ENCODE results near the gene TRIM72. TPM values are rescaled to one million over a fixed set of nuclear protein-coding genes. Genes with fewer than 3 reads are reported as not detected.
A peak's percentile ranks its signal among the peaks of the same experiment; 100 is the strongest.

Gene TRIM72
- total and polyA plus RNA-seq, 7 donors: under 0.01 to 0.27 (median under 0.01) TPM; not detected in 1

DNA sequence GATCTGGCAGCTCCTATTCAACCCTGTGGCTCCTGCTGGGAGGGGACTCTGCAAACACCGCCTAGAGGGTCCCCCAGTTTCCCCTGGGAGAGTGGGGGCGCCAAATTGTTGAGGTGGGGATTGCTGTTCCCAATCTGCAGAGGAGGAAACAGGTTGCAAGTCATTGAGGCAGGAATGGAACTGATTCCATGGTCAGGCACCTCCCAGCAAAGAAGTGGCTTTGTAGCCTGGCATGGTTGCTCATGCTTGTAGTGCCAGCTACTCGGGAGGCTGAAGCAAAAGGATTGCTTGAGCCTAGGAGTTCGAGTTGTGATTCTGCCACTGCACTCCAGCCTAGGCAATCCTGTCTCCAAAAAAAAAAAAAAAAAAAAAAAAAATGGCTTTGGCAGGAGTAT lies 3.2 kb downstream of the TRIM72 start:
- WGBS, 2 donors: 18 to 36% methylated on average over 4 of the region's 4 CpGs
- H3K4me3 ChIP-seq: peak overlapping the region in 1 of 4 donors; percentile 14
- intact Hi-C loops (cut with DNase I): no loop called here
- no peak for TF ChIP-seq POLR2A (IDR thresholded peaks at IDR 0.05)
- TF ChIP-seq POLR2AphosphoS5 (IDR thresholded peaks at IDR 0.05): no peak
- TF ChIP-seq EP300 (IDR thresholded peaks at IDR 0.05): no peak
- TF ChIP-seq, protein P1, sequence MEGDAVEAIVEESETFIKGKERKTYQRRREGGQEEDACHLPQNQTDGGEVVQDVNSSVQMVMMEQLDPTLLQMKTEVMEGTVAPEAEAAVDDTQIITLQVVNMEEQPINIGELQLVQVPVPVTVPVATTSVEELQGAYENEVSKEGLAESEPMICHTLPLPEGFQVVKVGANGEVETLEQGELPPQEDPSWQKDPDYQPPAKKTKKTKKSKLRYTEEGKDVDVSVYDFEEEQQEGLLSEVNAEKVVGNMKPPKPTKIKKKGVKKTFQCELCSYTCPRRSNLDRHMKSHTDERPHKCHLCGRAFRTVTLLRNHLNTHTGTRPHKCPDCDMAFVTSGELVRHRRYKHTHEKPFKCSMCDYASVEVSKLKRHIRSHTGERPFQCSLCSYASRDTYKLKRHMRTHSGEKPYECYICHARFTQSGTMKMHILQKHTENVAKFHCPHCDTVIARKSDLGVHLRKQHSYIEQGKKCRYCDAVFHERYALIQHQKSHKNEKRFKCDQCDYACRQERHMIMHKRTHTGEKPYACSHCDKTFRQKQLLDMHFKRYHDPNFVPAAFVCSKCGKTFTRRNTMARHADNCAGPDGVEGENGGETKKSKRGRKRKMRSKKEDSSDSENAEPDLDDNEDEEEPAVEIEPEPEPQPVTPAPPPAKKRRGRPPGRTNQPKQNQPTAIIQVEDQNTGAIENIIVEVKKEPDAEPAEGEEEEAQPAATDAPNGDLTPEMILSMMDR (IDR thresholded peaks at IDR 0.05): no peak
- H3K4me1 ChIP-seq: peaks cover 0 to 29% (median 27%) of the 10 kb centered on the region in 4 donors
- H3K9me3 ChIP-seq: no peaks in the 10 kb centered on the region
- no peak overlapping the region for H3K27ac ChIP-seq
- peaks cover 31 to 72% (median 56%) of the 10 kb centered on the region in 3 donors for H3K27me3 ChIP-seq
- H3K36me3 ChIP-seq: no peaks in the 10 kb centered on the region
- no peak for DNase-seq

DNA sequence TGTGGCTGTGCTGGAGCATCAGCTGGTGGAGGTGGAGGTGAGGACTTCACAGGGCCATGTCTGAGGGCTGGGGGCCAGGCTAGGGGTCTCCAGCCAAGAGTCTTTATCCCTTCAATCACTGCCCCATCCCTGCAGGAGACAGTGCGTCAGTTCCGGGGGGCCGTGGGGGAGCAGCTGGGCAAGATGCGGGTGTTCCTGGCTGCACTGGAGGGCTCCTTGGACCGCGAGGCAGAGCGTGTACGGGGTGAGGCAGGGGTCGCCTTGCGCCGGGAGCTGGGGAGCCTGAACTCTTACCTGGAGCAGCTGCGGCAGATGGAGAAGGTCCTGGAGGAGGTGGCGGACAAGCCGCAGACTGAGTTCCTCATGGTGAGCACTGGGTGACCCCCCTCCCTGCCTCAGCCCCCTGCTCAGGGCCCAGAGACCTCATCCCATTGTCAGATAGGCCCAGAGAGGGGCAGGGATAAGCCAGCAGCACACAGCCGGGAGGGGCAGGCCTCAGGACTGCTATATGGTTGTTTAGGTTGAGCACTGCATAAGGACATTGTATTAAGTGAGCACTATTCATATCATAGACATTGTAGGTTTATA lies 5.3 kb downstream of the TRIM72 start:
- Histone ChIP-seq H3K9me3 (no peaks in the 10 kb centered on the region), H3K4me1 (peaks cover 0 to 29% (median 27%) of the 10 kb centered on the region in 4 donors), H3K36me3 (no peaks in the 10 kb centered on the region), H3K27ac (no peak overlapping the region), H3K27me3 (peaks cover 31 to 66% (median 52%) of the 10 kb centered on the region in 3 donors), H3K4me3 (no peak overlapping the region)
- intact Hi-C loops (cut with DNase I): no loop called here
- DNase-seq: no peak
- WGBS, 2 donors: 91% methylated on average over 15 of the region's 15 CpGs
- no peak for TF ChIP-seq POLR2AphosphoS5 (IDR thresholded peaks at IDR 0.05)
- TF ChIP-seq POLR2A (IDR thresholded peaks at IDR 0.05): no peak
- TF ChIP-seq, protein P1 (IDR thresholded peaks at IDR 0.05): no peak
- no peak for TF ChIP-seq EP300 (IDR thresholded peaks at IDR 0.05)

DNA sequence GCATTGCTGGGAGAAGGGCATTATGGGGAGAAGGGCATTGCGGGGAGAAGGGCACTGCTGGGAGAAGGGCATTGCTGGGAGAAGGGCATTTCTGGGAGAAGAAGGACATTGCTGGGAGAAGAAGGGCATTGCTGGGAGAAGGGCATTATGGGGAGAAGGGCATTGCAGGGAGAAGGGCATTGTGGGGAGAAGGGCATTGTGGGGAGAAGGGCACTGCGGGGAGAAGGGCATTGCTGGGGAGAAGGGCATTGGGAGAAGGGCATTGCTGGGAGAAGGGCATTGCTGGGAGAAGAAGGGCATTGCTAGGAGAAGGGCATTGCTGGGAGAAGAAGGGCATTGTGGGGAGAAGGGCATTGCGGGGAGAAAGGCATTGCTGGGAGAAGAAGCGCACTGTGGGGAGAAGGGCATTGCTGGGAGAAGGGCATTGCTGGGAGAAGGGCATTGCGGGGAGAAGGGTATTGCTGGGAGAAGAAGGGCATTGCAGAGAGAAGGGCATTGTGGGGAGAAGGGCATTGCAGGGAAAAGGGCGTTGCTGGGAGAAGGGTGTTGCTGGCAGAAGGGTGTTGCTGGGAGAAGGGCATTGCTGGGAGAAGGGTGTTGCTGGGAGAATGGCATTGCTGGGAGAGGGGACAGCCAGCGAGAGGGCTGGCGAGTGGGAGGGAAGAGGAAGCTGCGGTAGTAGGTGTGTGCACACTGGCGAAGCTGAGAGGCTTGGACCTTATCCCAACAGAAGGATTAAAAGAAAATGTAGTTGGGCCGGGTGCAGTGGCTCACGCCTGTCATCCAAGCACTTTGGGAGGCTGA lies 7.6 kb downstream of the TRIM72 start:
- no peaks in the 10 kb centered on the region for H3K9me3 ChIP-seq
- peaks cover 0 to 7% (median 6%) of the 10 kb centered on the region in 4 donors for H3K4me1 ChIP-seq
- DNase-seq: no peak
- H3K27me3 ChIP-seq: peaks cover 18 to 43% (median 34%) of the 10 kb centered on the region in 3 donors
- no peak overlapping the region for H3K27ac ChIP-seq
- WGBS, 2 donors: 43 to 71% methylated on average over 12 of the region's 12 CpGs
- H3K4me3 ChIP-seq: no peak overlapping the region
- intact Hi-C loops (cut with DNase I): no loop called here
- H3K36me3 ChIP-seq: no peaks in the 10 kb centered on the region
- no peak for TF ChIP-seq EP300 (IDR thresholded peaks at IDR 0.05)
- no peak for TF ChIP-seq POLR2AphosphoS5 (IDR thresholded peaks at IDR 0.05)
- TF ChIP-seq, protein P1 (IDR thresholded peaks at IDR 0.05): no peak
- TF ChIP-seq POLR2A (IDR thresholded peaks at IDR 0.05): no peak

DNA sequence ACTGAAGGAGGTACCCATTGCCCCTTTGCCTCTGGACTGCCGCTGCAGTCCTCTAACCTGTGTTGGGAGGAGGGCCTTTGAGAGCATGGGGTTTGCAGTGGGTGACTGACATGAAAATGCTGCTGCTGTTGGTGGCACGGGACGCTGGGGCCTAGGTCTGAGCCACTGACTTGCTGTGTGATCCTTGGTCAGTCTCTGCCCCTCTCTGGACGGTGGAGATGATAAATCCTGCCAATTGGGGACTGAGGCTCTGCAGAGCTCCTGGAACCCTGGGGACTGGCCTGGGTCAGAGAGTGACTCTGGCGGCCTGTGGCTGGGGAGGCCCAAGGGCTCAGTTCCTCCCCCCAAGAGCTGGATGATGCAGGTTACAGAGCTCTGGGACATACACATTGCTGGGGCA lies 9.1 kb downstream of the TRIM72 start:
- intact Hi-C loops (cut with DNase I): no loop called here
- no peaks in the 10 kb centered on the region for H3K9me3 ChIP-seq
- 94 to 95% methylated on average over 5 of the region's 5 CpGs for WGBS, 2 donors

More for the DNA sequence above, 9.1 kb downstream of the TRIM72 start:
- TF ChIP-seq EP300 (IDR thresholded peaks at IDR 0.05) (no peak), POLR2AphosphoS5 (IDR thresholded peaks at IDR 0.05) (no peak), POLR2A (IDR thresholded peaks at IDR 0.05) (no peak)
- TF ChIP-seq, protein P1 (IDR thresholded peaks at IDR 0.05): no peak
- no peak for DNase-seq
- no peak overlapping the region for H3K4me3 ChIP-seq
- H3K27ac ChIP-seq: no peak overlapping the region
- no peaks in the 10 kb centered on the region for H3K4me1 ChIP-seq
- no peaks in the 10 kb centered on the region for H3K36me3 ChIP-seq
- peaks cover 3 to 28% (median 20%) of the 10 kb centered on the region in 3 donors for H3K27me3 ChIP-seq
